HUES64 (cell line): ENCODE measurements around the gene SLC7A11.

ENCODE experiments used
- H3K27ac ChIP-seq: 2 replicates; pipeline ENCODE4 v1.7.0; 2013; ENCODE audit warnings: low read depth, low read length, inconsistent platforms
- H3K27me3 ChIP-seq: 2 replicates; pipeline ENCODE4 v1.6.1; 2013; ENCODE audit warnings: mild to moderate bottlenecking, low read length; ENCODE audit not compliant: insufficient read depth
- H3K36me3 ChIP-seq: 2 replicates; pipeline ENCODE4 v1.6.1; 2013; ENCODE audit warnings: mild to moderate bottlenecking, low read length; ENCODE audit not compliant: insufficient read depth
- H3K4me1 ChIP-seq: 2 replicates; pipeline ENCODE4 v1.6.1; 2013; ENCODE audit warnings: mild to moderate bottlenecking, low read length, moderate library complexity; ENCODE audit not compliant: insufficient read depth
- H3K4me3 ChIP-seq: 2 replicates; pipeline ENCODE4 v1.5.1; 2013; ENCODE audit warnings: mild to moderate bottlenecking, low read length, moderate library complexity
- H3K9ac ChIP-seq: 2 replicates; pipeline ENCODE4 v1.6.1; 2013; ENCODE audit warnings: mild to moderate bottlenecking, low read depth, low read length
- H3K9me3 ChIP-seq: 2 replicates; pipeline ENCODE4 v1.6.1; 2013; ENCODE audit warnings: low read depth, low read length; ENCODE audit not compliant: insufficient read depth
- WGBS: fragments of 150-250, 120-280 bp; methylation state at CpG from one replicate; pipeline ENCODE4 v1.1.7; 2013; ENCODE audit warnings: missing lambda C conversion rate; 5-methylcytosine and 5-hydroxymethylcytosine counted together

SLC7A11 gene

GRCh38 chr4:138262469-138262868 lies 20.3 kb upstream of the SLC7A11 start:
- Histone ChIP-seq H3K27ac (no peak overlapping the region), H3K4me3 (no peak overlapping the region), H3K36me3 (no peaks in the 10 kb centered on the region), H3K27me3 (no peaks in the 10 kb centered on the region), H3K9ac (no peak overlapping the region), H3K4me1 (no peaks in the 10 kb centered on the region), H3K9me3 (no peaks in the 10 kb centered on the region)
- 62% methylated on average over 3 of the region's 3 CpGs for WGBS

GRCh38 chr4:138262030-138262429 lies 19.9 kb upstream of the SLC7A11 start:
- 91% methylated on average over 3 of the region's 4 CpGs for WGBS
- no peaks in the 10 kb centered on the region for H3K27me3 ChIP-seq
- no peak overlapping the region for H3K27ac ChIP-seq

GRCh38 chr4:138259824-138260223 lies 17.7 kb upstream of the SLC7A11 start:
- Histone ChIP-seq H3K27me3 (no peaks in the 10 kb centered on the region), H3K4me3 (no peak overlapping the region), H3K9ac (no peak overlapping the region), H3K36me3 (no peaks in the 10 kb centered on the region), H3K27ac (no peak overlapping the region), H3K4me1 (no peaks in the 10 kb centered on the region), H3K9me3 (no peaks in the 10 kb centered on the region)
- 72% methylated on average over 1 of the region's 2 CpGs for WGBS

More at GRCh38 chr4:138262030-138262429, 19.9 kb upstream of the SLC7A11 start:
- H3K9ac ChIP-seq = no peak overlapping the region
- no peak overlapping the region for H3K4me3 ChIP-seq
- H3K4me1 ChIP-seq = no peaks in the 10 kb centered on the region
- H3K9me3 ChIP-seq = no peaks in the 10 kb centered on the region
- no peaks in the 10 kb centered on the region for H3K36me3 ChIP-seq

- no peak overlapping the region for H3K4me3 ChIP-seq
- H3K36me3 ChIP-seq = no peaks in the 10 kb centered on the region
- H3K27ac ChIP-seq = no peak overlapping the region
- H3K4me1 ChIP-seq = no peaks in the 10 kb centered on the region
- no peaks in the 10 kb centered on the region for H3K9me3 ChIP-seq
- H3K9ac ChIP-seq = no peak overlapping the region
- no peaks in the 10 kb centered on the region for H3K27me3 ChIP-seq
- 78% methylated on average over 3 of the region's 4 CpGs for WGBS
Measured at GRCh38 chr4:138259271-138259670, 17.1 kb upstream of the SLC7A11 start.

- H3K4me3 ChIP-seq = no peak overlapping the region
- WGBS = 96% methylated on average over 5 of the region's 5 CpGs
- H3K36me3 ChIP-seq = no peaks in the 10 kb centered on the region
- no peaks in the 10 kb centered on the region for H3K4me1 ChIP-seq
- no peak overlapping the region for H3K27ac ChIP-seq
- H3K27me3 ChIP-seq = no peaks in the 10 kb centered on the region
- no peaks in the 10 kb centered on the region for H3K9me3 ChIP-seq
- H3K9ac ChIP-seq = no peak overlapping the region
Measured at GRCh38 chr4:138256608-138257007, 14.5 kb upstream of the SLC7A11 start.

- H3K4me3 ChIP-seq = no peak overlapping the region
- H3K27me3 ChIP-seq = no peaks in the 10 kb centered on the region
- H3K4me1 ChIP-seq = no peaks in the 10 kb centered on the region
- no peak overlapping the region for H3K9ac ChIP-seq
- no peaks in the 10 kb centered on the region for H3K9me3 ChIP-seq
- no peak overlapping the region for H3K27ac ChIP-seq
- 95% methylated on average over 9 of the region's 9 CpGs for WGBS
- H3K36me3 ChIP-seq = no peaks in the 10 kb centered on the region
Measured at GRCh38 chr4:138255917-138256597, 13.9 kb upstream of the SLC7A11 start.

- Histone ChIP-seq H3K36me3 (no peaks in the 10 kb centered on the region), H3K4me3 (no peak overlapping the region), H3K27me3 (no peaks in the 10 kb centered on the region), H3K9me3 (no peaks in the 10 kb centered on the region), H3K4me1 (no peaks in the 10 kb centered on the region), H3K9ac (no peak overlapping the region), H3K27ac (no peak overlapping the region)
- no CpG with 5 or more reads among the region's 2 CpGs for WGBS
Measured at GRCh38 chr4:138252551-138252950, 10.4 kb upstream of the SLC7A11 start.

- no peak overlapping the region for H3K9ac ChIP-seq
- H3K36me3 ChIP-seq = no peaks in the 10 kb centered on the region
- no peak overlapping the region for H3K4me3 ChIP-seq
- H3K27me3 ChIP-seq = no peaks in the 10 kb centered on the region
- H3K9me3 ChIP-seq = no peaks in the 10 kb centered on the region
- no peaks in the 10 kb centered on the region for H3K4me1 ChIP-seq
- no peak overlapping the region for H3K27ac ChIP-seq
- 97% methylated on average over 5 of the region's 5 CpGs for WGBS
Measured at GRCh38 chr4:138251938-138252337, 9.8 kb upstream of the SLC7A11 start.

GRCh38 chr4:138249132-138249531 lies 7.0 kb upstream of the SLC7A11 start:
- H3K9me3 ChIP-seq = no peaks in the 10 kb centered on the region
- H3K4me1 ChIP-seq = no peaks in the 10 kb centered on the region
- no peaks in the 10 kb centered on the region for H3K27me3 ChIP-seq
- no peaks in the 10 kb centered on the region for H3K36me3 ChIP-seq
- WGBS = 92% methylated on average over 2 of the region's 2 CpGs
- H3K27ac ChIP-seq = no peak overlapping the region
- no peak overlapping the region for H3K9ac ChIP-seq
- no peak overlapping the region for H3K4me3 ChIP-seq

- Histone ChIP-seq H3K4me1 (peaks cover 8% of the 10 kb centered on the region), H3K27ac (no peak overlapping the region), H3K9me3 (no peaks in the 10 kb centered on the region), H3K27me3 (no peaks in the 10 kb centered on the region), H3K4me3 (no peak overlapping the region), H3K36me3 (no peaks in the 10 kb centered on the region), H3K9ac (no peak overlapping the region)
- WGBS = 100% methylated on average over 1 of the region's 2 CpGs
Measured at GRCh38 chr4:138248058-138248457, 5.9 kb upstream of the SLC7A11 start.

GRCh38 chr4:138247643-138248042 lies 5.5 kb upstream of the SLC7A11 start:
- Histone ChIP-seq H3K36me3 (no peaks in the 10 kb centered on the region), H3K27ac (no peak overlapping the region), H3K4me1 (peaks cover 13% of the 10 kb centered on the region), H3K9me3 (no peaks in the 10 kb centered on the region), H3K4me3 (no peak overlapping the region), H3K9ac (no peak overlapping the region), H3K27me3 (no peaks in the 10 kb centered on the region)
- WGBS = 95% methylated on average over 3 of the region's 3 CpGs

GRCh38 chr4:138243369-138243768 lies 1.2 kb upstream of the SLC7A11 start:
- no peak overlapping the region for H3K27ac ChIP-seq
- no peak overlapping the region for H3K4me3 ChIP-seq
- no peaks in the 10 kb centered on the region for H3K27me3 ChIP-seq

More at GRCh38 chr4:138243369-138243768, 1.2 kb upstream of the SLC7A11 start:
- Histone ChIP-seq H3K36me3 (no peaks in the 10 kb centered on the region), H3K9ac (no peak overlapping the region; the same call in 1 of the 2 replicates), H3K9me3 (no peaks in the 10 kb centered on the region), H3K4me1 (peaks cover 24% of the 10 kb centered on the region)
- 76% methylated on average over 2 of the region's 3 CpGs for WGBS
